Measurements from ENCODE around the gene OCSTAMP. TPM values are rescaled to one million over a fixed set of nuclear protein-coding genes. Genes with fewer than 3 reads are reported as not detected.

OCSTAMP gene
- total RNA-seq, 1 experiment from 2014 or later: not detected

DNA sequence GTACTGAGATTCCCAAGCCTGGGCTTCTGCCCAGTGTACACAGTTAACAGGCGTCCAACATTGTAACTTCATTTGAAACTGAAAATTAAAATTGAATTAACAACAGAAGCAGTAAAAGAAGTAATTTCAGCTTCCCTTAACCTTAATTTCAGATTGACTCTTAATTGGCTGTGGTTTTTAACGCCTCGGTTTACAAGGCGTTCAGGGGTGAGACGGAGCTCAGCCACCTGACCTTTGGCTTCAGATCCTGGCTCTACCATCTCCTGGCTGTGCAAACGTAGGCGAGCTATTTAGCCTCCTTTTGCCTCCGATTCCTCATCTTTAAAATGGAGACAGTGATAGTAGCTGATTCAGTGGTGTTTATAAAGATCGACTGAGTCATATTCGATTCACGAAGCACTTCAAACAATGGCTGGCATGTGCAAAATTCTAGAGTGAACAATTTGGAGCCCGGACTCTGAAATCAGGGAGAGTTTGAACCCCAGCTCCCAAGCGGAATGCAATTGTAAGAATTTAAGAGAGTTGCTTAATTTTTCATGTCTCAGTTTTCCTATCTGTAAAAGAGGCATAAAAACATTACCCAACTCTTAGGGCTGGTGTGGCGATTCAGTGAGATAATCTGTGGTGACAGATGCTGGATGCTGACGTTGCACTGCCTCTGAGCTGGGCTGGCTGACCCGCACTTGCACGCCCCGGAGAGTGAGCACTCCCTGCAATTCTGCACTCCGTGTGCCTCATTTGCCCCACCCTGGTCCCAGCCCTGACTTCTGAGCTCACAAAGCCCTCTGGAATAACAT, 23.5 kb upstream of the OCSTAMP start:
- BruUV-seq (replicated peaks): no TSS peak
- ChIA-PET CTCF (interaction anchor here (0.6 kb wide), 1 partner anchor 23 kb away, joined by 3 read pairs; no protein-coding TSS in a partner anchor), POLR2A (interaction anchor here (0.6 kb wide), 1 partner anchor 640 kb away, joined by 7 read pairs; no protein-coding TSS in a partner anchor)
- TF ChIP-seq, protein P1, sequence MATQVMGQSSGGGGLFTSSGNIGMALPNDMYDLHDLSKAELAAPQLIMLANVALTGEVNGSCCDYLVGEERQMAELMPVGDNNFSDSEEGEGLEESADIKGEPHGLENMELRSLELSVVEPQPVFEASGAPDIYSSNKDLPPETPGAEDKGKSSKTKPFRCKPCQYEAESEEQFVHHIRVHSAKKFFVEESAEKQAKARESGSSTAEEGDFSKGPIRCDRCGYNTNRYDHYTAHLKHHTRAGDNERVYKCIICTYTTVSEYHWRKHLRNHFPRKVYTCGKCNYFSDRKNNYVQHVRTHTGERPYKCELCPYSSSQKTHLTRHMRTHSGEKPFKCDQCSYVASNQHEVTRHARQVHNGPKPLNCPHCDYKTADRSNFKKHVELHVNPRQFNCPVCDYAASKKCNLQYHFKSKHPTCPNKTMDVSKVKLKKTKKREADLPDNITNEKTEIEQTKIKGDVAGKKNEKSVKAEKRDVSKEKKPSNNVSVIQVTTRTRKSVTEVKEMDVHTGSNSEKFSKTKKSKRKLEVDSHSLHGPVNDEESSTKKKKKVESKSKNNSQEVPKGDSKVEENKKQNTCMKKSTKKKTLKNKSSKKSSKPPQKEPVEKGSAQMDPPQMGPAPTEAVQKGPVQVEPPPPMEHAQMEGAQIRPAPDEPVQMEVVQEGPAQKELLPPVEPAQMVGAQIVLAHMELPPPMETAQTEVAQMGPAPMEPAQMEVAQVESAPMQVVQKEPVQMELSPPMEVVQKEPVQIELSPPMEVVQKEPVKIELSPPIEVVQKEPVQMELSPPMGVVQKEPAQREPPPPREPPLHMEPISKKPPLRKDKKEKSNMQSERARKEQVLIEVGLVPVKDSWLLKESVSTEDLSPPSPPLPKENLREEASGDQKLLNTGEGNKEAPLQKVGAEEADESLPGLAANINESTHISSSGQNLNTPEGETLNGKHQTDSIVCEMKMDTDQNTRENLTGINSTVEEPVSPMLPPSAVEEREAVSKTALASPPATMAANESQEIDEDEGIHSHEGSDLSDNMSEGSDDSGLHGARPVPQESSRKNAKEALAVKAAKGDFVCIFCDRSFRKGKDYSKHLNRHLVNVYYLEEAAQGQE (IDR thresholded peaks at IDR 0.05; ENCODE audit: insufficient read depth in 1 of 2, low read depth in 2 of 2, low read length in 1 of 2): no peak
- intact Hi-C loops (cut with micrococcal nuclease; ENCODE audit: unreplicated experiment): no loop called here
- DNase-seq (ENCODE audit: low read depth, low spot score) (no peak), ATAC-seq (no peak)
- Histone ChIP-seq H3K27ac (ENCODE audit: low read length) (no peak overlapping the region), H3K9me3 (ENCODE audit: control insufficient read depth, insufficient read depth, low read depth, low read length) (no peaks in the 10 kb centered on the region), H3K4me1 (ENCODE audit: control insufficient read depth, insufficient read depth, low read length) (no peaks in the 10 kb centered on the region), H3K27me3 (ENCODE audit: control insufficient read depth, insufficient read depth, low read length) (no peaks in the 10 kb centered on the region; the same call in 1 of the 2 replicates), H3K36me3 (ENCODE audit: control insufficient read depth, insufficient read depth, low read length) (no peaks in the 10 kb centered on the region), H3K4me3 (ENCODE audit: low read depth in 2 of 2, low read length in 2 of 2) (no peak overlapping the region)
- in situ Hi-C loops (cut with HindIII; ENCODE audit: low pct_unique_long_range_greater_than_20kb, low sequenced_read_pairs): no loop called here

- no TSS peak for BruUV-seq (replicated peaks)
- TF ChIP-seq POLR2AphosphoS5 (IDR thresholded peaks at IDR 0.05; ENCODE audit: low read depth, low read length) (no peak), TCF7L2 (IDR thresholded peaks at IDR 0.05; ENCODE audit: low read depth, low read length) (no peak), SIN3A (IDR thresholded peaks at IDR 0.05; ENCODE audit: borderline replicate concordance, insufficient read depth, low read depth, low read length) (no peak)
- TF ChIP-seq, protein P1 (IDR thresholded peaks at IDR 0.05; ENCODE audit: insufficient read depth in 1 of 2, low read depth in 2 of 2, low read length in 1 of 2): no peak
- TF ChIP-seq, protein P2, sequence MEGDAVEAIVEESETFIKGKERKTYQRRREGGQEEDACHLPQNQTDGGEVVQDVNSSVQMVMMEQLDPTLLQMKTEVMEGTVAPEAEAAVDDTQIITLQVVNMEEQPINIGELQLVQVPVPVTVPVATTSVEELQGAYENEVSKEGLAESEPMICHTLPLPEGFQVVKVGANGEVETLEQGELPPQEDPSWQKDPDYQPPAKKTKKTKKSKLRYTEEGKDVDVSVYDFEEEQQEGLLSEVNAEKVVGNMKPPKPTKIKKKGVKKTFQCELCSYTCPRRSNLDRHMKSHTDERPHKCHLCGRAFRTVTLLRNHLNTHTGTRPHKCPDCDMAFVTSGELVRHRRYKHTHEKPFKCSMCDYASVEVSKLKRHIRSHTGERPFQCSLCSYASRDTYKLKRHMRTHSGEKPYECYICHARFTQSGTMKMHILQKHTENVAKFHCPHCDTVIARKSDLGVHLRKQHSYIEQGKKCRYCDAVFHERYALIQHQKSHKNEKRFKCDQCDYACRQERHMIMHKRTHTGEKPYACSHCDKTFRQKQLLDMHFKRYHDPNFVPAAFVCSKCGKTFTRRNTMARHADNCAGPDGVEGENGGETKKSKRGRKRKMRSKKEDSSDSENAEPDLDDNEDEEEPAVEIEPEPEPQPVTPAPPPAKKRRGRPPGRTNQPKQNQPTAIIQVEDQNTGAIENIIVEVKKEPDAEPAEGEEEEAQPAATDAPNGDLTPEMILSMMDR (IDR thresholded peaks at IDR 0.05): no peak
- no peak overlapping the region for H3K4me3 ChIP-seq (ENCODE audit: low read depth in 2 of 2, low read length in 2 of 2)
- no peaks in the 10 kb centered on the region; the same call in 1 of the 2 replicates for H3K27me3 ChIP-seq (ENCODE audit: control insufficient read depth, insufficient read depth, low read length)
- CTCF ChIA-PET: interaction anchor here (0.6 kb wide), 1 partner anchor 22 kb away, joined by 3 read pairs; no protein-coding TSS in a partner anchor
- POLR2A ChIA-PET: no interaction called here
- ATAC-seq: no peak
- H3K9me3 ChIP-seq (ENCODE audit: control insufficient read depth, insufficient read depth, low read depth, low read length): no peaks in the 10 kb centered on the region
- no peak for DNase-seq (ENCODE audit: low read depth, low spot score)
- in situ Hi-C loops (cut with HindIII; ENCODE audit: low pct_unique_long_range_greater_than_20kb, low sequenced_read_pairs): no loop called here
- H3K36me3 ChIP-seq (ENCODE audit: control insufficient read depth, insufficient read depth, low read length): no peaks in the 10 kb centered on the region
- H3K27ac ChIP-seq (ENCODE audit: low read length): no peak overlapping the region
- peaks cover 3% of the 10 kb centered on the region; the same call in 1 of the 2 replicates for H3K4me1 ChIP-seq (ENCODE audit: control insufficient read depth, insufficient read depth, low read length)
- intact Hi-C loops (cut with micrococcal nuclease; ENCODE audit: unreplicated experiment): no loop called here
These were observed 22.8 kb upstream of the OCSTAMP start for GRCh38 chr20:46573234-46573633.

Data from Panc1 (cell line).